ENCODE data around the gene CDR2L.

The CDR2L gene

DNA sequence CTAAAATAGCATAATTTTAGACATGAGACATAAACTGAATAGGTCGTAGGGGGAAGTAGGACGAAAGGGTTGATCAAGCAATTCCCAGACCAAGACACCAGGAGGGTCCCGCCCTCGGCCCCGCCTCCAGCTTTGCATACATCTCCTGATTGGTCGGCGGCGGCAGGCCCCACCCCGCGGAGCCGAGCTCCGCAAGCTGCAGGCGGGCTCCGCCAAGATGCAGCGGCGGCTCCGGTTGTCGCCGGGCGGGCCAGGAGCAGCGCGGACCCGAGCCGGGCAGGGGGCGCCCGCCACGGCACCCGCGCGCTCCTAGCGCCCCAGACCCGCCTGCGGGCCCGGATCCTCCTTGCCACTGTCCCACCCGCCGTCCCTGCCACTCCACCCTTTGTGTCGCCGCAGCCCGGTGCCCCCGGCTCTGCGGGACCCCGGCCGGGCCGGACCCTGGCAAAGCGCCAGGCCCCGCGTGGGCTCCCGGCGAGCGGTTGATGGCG lies at the start of gene CDR2L:
TSS of gene CDR2L (plus strand) at position 215 of the 491 bp plus-strand sequence. CDS start 412 bp downstream, outside the sequence.
- DNase-seq (ENCODE audit: low read depth): peak; percentile 74
- TF ChIP-seq, protein P1, sequence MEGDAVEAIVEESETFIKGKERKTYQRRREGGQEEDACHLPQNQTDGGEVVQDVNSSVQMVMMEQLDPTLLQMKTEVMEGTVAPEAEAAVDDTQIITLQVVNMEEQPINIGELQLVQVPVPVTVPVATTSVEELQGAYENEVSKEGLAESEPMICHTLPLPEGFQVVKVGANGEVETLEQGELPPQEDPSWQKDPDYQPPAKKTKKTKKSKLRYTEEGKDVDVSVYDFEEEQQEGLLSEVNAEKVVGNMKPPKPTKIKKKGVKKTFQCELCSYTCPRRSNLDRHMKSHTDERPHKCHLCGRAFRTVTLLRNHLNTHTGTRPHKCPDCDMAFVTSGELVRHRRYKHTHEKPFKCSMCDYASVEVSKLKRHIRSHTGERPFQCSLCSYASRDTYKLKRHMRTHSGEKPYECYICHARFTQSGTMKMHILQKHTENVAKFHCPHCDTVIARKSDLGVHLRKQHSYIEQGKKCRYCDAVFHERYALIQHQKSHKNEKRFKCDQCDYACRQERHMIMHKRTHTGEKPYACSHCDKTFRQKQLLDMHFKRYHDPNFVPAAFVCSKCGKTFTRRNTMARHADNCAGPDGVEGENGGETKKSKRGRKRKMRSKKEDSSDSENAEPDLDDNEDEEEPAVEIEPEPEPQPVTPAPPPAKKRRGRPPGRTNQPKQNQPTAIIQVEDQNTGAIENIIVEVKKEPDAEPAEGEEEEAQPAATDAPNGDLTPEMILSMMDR (IDR thresholded peaks at IDR 0.05; ENCODE audit: control insufficient read depth, extremely low read depth, insufficient read depth): peak; percentile 22; the same call in 1 of the 2 replicates
- peak within 1 kb of the TSS; percentile 80 for H3K4me3 ChIP-seq (ENCODE audit: low read depth, low read length)

- H3K4me3 ChIP-seq (ENCODE audit: low read depth, low read length): no peak overlapping the region
- DNase-seq (ENCODE audit: low read depth): no peak
- TF ChIP-seq, protein P1 (IDR thresholded peaks at IDR 0.05; ENCODE audit: control insufficient read depth, extremely low read depth, insufficient read depth): no peak
These were observed 49.1 kb upstream of the CDR2L start for GRCh38 chr17:74938194-74938950.

DNA sequence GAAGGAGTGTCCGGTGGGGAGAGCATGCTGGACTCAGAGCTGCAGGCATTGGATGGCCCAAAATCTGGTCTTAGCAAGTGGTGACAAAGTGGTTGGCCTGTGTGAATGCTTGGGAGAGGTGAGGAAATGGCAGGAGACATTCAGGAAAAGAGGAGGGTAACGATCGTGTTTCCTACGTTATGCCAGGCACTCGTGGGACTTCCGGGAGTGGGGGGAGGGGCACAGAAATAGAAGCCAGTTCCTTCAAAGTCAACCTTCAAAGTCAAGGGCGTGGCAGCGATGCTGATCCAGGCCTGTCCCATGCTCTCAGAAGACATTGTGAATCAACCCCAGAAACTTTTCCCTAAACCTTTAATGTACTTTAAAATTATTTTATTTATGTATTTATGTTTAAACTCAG lies 47.9 kb upstream of the CDR2L start:
- TF ChIP-seq, protein P1 (IDR thresholded peaks at IDR 0.05; ENCODE audit: control insufficient read depth, extremely low read depth, insufficient read depth): no peak
- no peak for DNase-seq (ENCODE audit: low read depth)
- H3K4me3 ChIP-seq (ENCODE audit: low read depth, low read length): no peak overlapping the region

GRCh38 chr17:74941128-74941725 lies 46.2 kb upstream of the CDR2L start:
- TF ChIP-seq, protein P1 (IDR thresholded peaks at IDR 0.05; ENCODE audit: control insufficient read depth, extremely low read depth, insufficient read depth): no peak
- no peak overlapping the region for H3K4me3 ChIP-seq (ENCODE audit: low read depth, low read length)

GRCh38 chr17:74943808-74944522 lies 43.5 kb upstream of the CDR2L start:
- no peak for DNase-seq (ENCODE audit: low read depth)
- H3K4me3 ChIP-seq (ENCODE audit: low read depth, low read length): no peak overlapping the region
- TF ChIP-seq, protein P1 (IDR thresholded peaks at IDR 0.05; ENCODE audit: control insufficient read depth, extremely low read depth, insufficient read depth): no peak

More at GRCh38 chr17:74941128-74941725, 46.2 kb upstream of the CDR2L start:
- DNase-seq (ENCODE audit: low read depth): no peak

DNA sequence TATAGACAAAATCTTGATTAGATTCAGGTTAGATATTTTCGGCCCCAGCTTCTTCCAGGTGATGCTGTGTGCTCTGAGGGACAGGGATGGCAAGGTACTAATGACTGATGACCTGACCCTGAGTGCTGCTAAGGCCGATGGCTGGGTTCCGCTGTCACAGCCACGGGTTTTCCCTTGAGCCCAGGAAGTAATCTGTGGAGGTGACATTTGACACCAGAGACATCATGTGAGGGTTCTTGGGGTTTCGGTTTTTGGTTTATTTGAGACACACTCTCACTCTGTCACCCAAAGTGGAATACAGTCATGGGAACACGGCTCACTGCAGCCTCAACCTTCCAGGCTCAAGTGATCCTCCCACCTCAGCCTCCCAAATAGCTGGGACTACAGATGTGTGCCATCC lies 41.9 kb upstream of the CDR2L start:
- TF ChIP-seq, protein P1 (IDR thresholded peaks at IDR 0.05; ENCODE audit: control insufficient read depth, extremely low read depth, insufficient read depth): no peak
- no peak for DNase-seq (ENCODE audit: low read depth)
- H3K4me3 ChIP-seq (ENCODE audit: low read depth, low read length): no peak overlapping the region
